ENCODE results near the gene RANBP3L.
"Not testable (repeated sequence)": the region's sequence is repeated elsewhere in the genome, so short reads cannot be mapped to it uniquely, and the experiment has no call there.

RANBP3L gene

DNA sequence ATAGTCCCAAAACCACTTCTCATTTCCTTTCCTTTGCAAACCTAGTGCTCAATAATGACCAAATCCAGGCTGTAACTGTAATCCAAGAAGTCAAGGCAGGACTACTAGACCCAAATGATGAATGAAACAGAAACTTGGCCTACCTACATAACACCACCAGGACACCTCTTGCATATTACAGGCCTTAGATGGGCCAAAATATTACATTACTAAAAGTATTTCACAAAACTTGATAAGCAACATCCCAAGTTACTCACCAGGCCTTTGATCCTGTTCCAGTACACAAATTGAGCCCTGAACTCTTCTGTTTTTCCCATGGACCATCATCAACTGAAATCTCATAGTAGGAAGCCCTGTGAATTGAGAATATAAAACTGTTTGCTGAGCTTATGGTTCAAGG, 94.8 kb downstream of the RANBP3L start:
- no peak for DNase-seq (ENCODE audit: low read depth)

- DNase-seq (ENCODE audit: low read depth) = no peak
Observed at GRCh38 chr5:36205329-36205728, 96.4 kb downstream of the RANBP3L start.

DNA sequence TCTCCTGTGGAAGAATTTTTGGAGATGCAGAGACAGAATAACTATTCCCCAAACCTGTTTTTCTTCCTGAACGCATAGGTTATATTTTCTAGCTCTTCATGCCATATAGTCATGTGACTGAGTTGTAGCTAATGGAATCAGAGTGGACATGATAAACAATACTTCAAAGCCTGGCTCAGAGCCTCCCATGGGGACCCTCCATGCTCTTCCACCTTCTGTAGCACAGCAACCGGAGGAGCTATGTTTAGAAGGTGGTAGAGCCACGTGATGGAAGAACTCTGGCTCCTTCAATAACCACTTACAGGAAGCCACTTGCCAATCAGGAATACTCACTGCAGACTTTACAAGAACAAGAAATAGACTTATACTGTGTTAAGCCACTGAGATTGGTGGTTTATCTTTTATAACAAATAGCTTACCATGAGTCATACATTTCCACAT, 99.2 kb downstream of the RANBP3L start:
- no peak for DNase-seq (ENCODE audit: low read depth)

DNA sequence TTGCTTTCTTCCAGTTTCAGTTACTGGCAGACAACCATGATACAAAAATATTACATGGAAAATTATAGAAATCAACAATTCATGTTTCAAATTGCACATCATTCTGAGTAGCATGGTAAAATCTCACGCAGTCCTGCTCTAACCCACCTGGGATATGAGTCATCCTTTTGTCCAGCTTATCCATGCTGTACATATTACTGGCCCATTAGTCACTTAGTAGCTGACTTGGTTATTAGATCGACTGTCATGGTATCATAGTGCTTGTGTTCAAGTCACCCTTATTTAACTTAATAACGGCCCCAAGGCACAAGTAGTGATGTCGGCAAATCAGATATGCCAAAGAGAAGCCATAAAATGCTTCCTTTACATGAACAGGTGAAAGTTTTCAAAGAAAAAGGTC, 101.2 kb downstream of the RANBP3L start:
- DNase-seq (ENCODE audit: low read depth) = no peak

DNA sequence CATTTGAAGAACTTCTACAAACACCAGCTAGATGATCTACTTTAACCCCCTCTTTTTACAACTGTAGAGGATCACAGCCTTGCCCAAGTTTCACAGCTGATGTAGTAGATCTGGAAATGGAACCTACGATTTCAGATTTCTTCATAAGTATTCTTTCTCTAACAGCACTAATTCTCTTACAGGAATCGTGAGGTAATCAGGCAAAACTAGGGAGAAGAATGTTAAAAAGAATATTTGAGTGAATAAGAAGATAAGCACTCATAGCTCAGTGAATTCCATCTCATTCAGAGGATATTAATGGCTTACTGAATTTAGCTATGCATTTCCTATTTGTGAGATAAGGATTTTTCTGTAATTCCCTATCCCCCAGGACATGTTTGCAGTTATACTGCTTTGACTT, 102.1 kb downstream of the RANBP3L start:
- no peak for DNase-seq (ENCODE audit: low read depth)

GRCh38 chr5:36198783-36199182, 102.9 kb downstream of the RANBP3L start:
- DNase-seq (ENCODE audit: low read depth) = not testable (repeated sequence)
